ENCODE results near the gene IL23R. TPM values are rescaled to one million over a fixed set of nuclear protein-coding genes. Genes with fewer than 3 reads are reported as not detected.

Gene IL23R
- total RNA-seq, 4 donors from 2014 or later: 2.0 to 4.3 TPM; not detected in 2

GRCh38 chr1:67307251-67308060, 141.2 kb downstream of the IL23R start, which contains the start of gene IL12RB2:
Gene IL12RB2 (plus strand): TSS chr1:67307873. CDS start chr1:67320369, 12,496 bp downstream.
- H3K27me3 ChIP-seq: peaks cover 35% of the 10 kb centered on the region
- H3K4me3 ChIP-seq: peak within 1 kb of the TSS in 3 of 4 donors; percentile 34 to 54 (median 44)
- peaks cover 0 to 13% (median 10%) of the 10 kb centered on the region in 4 donors for H3K4me1 ChIP-seq
- intact Hi-C loops (cut with DNase I; ENCODE audit: low total_unique reads): no loop called here
- WGBS, 2 donors (ENCODE audit: low coverage in 1 of 2): 10% methylated on average over 36 of the region's 75 CpGs; no CpG with 5 or more reads in 1 of the 2 donors
- TF ChIP-seq POLR2A (IDR thresholded peaks at IDR 0.05): no peak
- no peak for TF ChIP-seq POLR2AphosphoS5 (IDR thresholded peaks at IDR 0.05)
- no peak for TF ChIP-seq CTCF (IDR thresholded peaks at IDR 0.05)
- TF ChIP-seq EP300 (IDR thresholded peaks at IDR 0.05; ENCODE audit: low read depth): no peak
- no peaks in the 10 kb centered on the region for H3K36me3 ChIP-seq
- no peaks in the 10 kb centered on the region for H3K9me3 ChIP-seq
- in situ Hi-C loops (cut with MboI; ENCODE audit: low pct_ligation_motif_present in 1 of 4, low pct_unique_long_range_greater_than_20kb in 1 of 4, low sequenced_read_pairs in 3 of 4): no loop called here
- peak within 1 kb of the TSS in 1 of 4 donors; percentile 16 for H3K27ac ChIP-seq
- peak; percentile 20 for DNase-seq

GRCh38 chr1:67308136-67308535, 141.9 kb downstream of the IL23R start:
- Histone ChIP-seq H3K4me3 (peak overlapping the region in 3 of 4 donors; percentile 34 to 54 (median 44)), H3K4me1 (peaks cover 0 to 13% (median 10%) of the 10 kb centered on the region in 4 donors), H3K27ac (no peak overlapping the region), H3K9me3 (no peaks in the 10 kb centered on the region), H3K36me3 (no peaks in the 10 kb centered on the region), H3K27me3 (peaks cover 33% of the 10 kb centered on the region)
- intact Hi-C loops (cut with DNase I; ENCODE audit: low total_unique reads): no loop called here
- DNase-seq: no peak
- TF ChIP-seq EP300 (IDR thresholded peaks at IDR 0.05; ENCODE audit: low read depth) (no peak), CTCF (IDR thresholded peaks at IDR 0.05) (no peak), POLR2A (IDR thresholded peaks at IDR 0.05) (no peak), POLR2AphosphoS5 (IDR thresholded peaks at IDR 0.05) (no peak)
- 56% methylated on average over 15 of the region's 15 CpGs; no CpG with 5 or more reads in 1 of the 2 donors for WGBS, 2 donors (ENCODE audit: low coverage in 1 of 2)
- in situ Hi-C loops (cut with MboI; ENCODE audit: low pct_ligation_motif_present in 1 of 4, low pct_unique_long_range_greater_than_20kb in 1 of 4, low sequenced_read_pairs in 3 of 4): no loop called here

Small RNA genes lying within 50 kb of the gene (small RNA-seq; reads per million reads assigned to genes)
- gene RNU4ATAC4P (0 reads per million in 4 donors), gene RNU6-586P (0 reads per million in 4 donors)

Other genes starting within 250 kb of the IL23R start
- gene DNAI4, start 241.6 kb upstream of the IL23R start, total RNA-seq: 10 to 100 TPM in 2 of 4 donors, 1 to 10 TPM in 2; 6.2 to 26.5 (median 16.8) TPM
- 10 to 100 TPM; 32.6 to 85.7 (median 65.2) TPM for gene MIER1, start 241.5 kb upstream of the IL23R start, total RNA-seq
- gene SLC35D1, start 112.3 kb upstream of the IL23R start, total RNA-seq: 10 to 100 TPM in 3 of 4 donors, 1 to 10 TPM in 1; 10.0 to 68.6 (median 51.9) TPM
- gene C1orf141, start 31.5 kb upstream of the IL23R start, total RNA-seq: not detected
- 1 to 10 TPM in 2 of 4 donors, not detected in 2; 1.2 to 3.3 TPM for gene IL12RB2, start 141.4 kb downstream of the IL23R start, total RNA-seq